Left ventricle myocardium inferior (tissue), 1 donor: ENCODE measurements around the gene EPB41L1. TPM values are rescaled to one million over a fixed set of nuclear protein-coding genes. Genes with fewer than 3 reads are reported as not detected.
A peak's percentile ranks its signal among the peaks of the same experiment; 100 is the strongest.

Experiments
- DNase-seq: peaks from one replicate; pipeline ENCODE4 v3.0.0-alpha.2; 2020
- H3K27ac ChIP-seq: fragments of 200-600 bp; replicated peaks from 2 replicates; pipeline ENCODE4 v1.8.0; 2021
- H3K27me3 ChIP-seq: fragments of 200-600 bp; 2 replicates; pipeline ENCODE4 v1.8.0; 2021; ENCODE audit warnings: low read depth
- H3K36me3 ChIP-seq: fragments of 200-600 bp; 2 replicates; pipeline ENCODE4 v1.8.0; 2021
- H3K4me1 ChIP-seq: fragments of 200-600 bp; 2 replicates; pipeline ENCODE4 v1.8.0; 2021
- H3K4me3 ChIP-seq: fragments of 200-600 bp; 2 replicates; pipeline ENCODE4 v1.8.0; 2021; ENCODE audit warnings: mild to moderate bottlenecking, moderate library complexity
- H3K9me3 ChIP-seq: fragments of 200-600 bp; replicated peaks from 2 replicates; pipeline ENCODE4 v1.8.0; 2021
- CTCF ChIP-seq: fragments of 200-600 bp; IDR thresholded peaks from 2 replicates; pipeline ENCODE4 v1.8.0; 2021; ENCODE audit warnings: antibody characterized with exemption, mild to moderate bottlenecking, borderline replicate concordance
- intact Hi-C: fragments of 100-400 bp; cut with micrococcal nuclease; formaldehyde crosslinking; loops from one replicate; pipeline ENCODE4 v1.11.0; 2022
- long read RNA-seq: library from polyadenylated mRNA; unstranded; transcript quantifications from one replicate; pipeline ENCODE4 v2.0.0, GENCODE V29; 2021
- total RNA-seq: library from RNA; stranded (reverse); fragmentation: NEBNext Ultra II Directional; extraction: Animal tissue kit (Norgen Biotek cat#: 25700); gene quantifications from one replicate; pipeline ENCODE4 v1.2.1, GENCODE V29; 2021
- donor health status: DM: no; HTN: yes; CAD: no; lungs with severe emphysema.

The EPB41L1 gene
- total RNA-seq, result 14.6 TPM
- long read RNA-seq, partial matches to known transcripts, result 4 of 10 reads
- long read RNA-seq, other reads (novel, unspliced or antisense), result 6 of 10 reads

GRCh38 chr20:36154700-36155628 lies at the start of gene EPB41L1:
Gene EPB41L1, plus strand, starts transcription at chr20:36154740. Its CDS starts 19,038 bp downstream, at chr20:36173778.
- no peak for TF ChIP-seq CTCF
- Histone ChIP-seq H3K9me3 (no peaks in the 10 kb centered on the region), H3K27me3 (no peaks in the 10 kb centered on the region), H3K27ac (peak within 1 kb of the TSS; percentile 87), H3K4me3 (peak within 1 kb of the TSS; percentile 77), H3K4me1 (peaks cover 53% of the 10 kb centered on the region), H3K36me3 (no peaks in the 10 kb centered on the region)
- intact Hi-C loops, result loop anchor here (5.0 kb wide), 1 partner anchor 42 kb away; no protein-coding TSS in a partner anchor
- DNase-seq, result no peak

DNA sequence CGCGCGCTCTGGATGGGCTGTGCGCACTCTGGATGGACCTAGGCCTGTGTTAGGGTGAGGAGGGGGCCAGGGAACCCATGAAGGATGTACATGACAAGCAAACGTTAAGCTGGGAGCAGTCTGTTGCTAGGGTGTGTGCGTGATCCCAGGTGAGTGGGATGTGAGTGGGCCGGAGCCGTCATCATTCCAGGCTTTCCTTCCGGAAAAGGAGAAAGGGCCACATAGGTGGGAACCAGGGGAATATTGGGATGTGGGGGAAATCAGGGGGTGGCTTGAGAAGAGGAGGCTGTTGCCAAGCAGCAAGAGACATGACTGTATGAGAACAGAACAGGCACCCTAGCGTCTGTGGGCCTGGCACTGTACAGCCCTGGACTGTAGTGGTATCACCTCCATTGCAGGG lies 49.7 kb upstream of the EPB41L1 start:
- TF ChIP-seq CTCF, result no peak
- no peak for DNase-seq
- H3K27ac ChIP-seq, result no peak overlapping the region
- no peak overlapping the region for H3K4me3 ChIP-seq
- peaks cover 15% of the 10 kb centered on the region for H3K4me1 ChIP-seq
- H3K36me3 ChIP-seq, result no peaks in the 10 kb centered on the region
- no peaks in the 10 kb centered on the region for H3K9me3 ChIP-seq
- H3K27me3 ChIP-seq, result no peaks in the 10 kb centered on the region
- intact Hi-C loops, result no loop called here

DNA sequence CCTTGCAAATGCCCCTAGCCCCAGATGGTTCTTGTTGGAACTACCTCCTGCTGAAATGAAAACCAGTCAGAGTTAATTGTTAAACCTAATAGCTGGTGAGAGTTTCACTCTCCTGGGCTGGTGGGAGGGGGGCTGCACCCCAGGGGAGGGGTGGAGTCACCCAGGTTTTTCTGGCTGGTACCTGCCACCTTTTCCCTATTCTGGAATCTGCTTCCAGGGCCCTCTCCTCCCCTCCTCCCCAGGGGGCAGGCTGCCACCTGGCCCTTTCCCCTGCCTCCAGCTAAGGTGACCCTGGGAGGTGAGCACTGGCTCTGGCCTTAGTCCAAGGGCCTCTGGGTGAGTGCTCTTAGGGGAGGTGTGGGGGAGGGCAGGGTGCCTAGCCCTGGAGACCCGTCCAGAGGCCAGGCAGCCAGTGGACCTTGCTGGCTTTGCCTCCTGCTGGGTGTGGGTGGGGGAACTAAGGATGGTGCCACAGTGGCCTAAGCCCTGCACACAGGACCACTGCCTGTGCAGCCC lies 48.8 kb upstream of the EPB41L1 start:
- DNase-seq, result no peak
- no peak overlapping the region for H3K27ac ChIP-seq
- intact Hi-C loops, result no loop called here
- no peaks in the 10 kb centered on the region for H3K27me3 ChIP-seq
- no peaks in the 10 kb centered on the region for H3K36me3 ChIP-seq
- no peak overlapping the region for H3K4me3 ChIP-seq
- TF ChIP-seq CTCF, result no peak
- H3K4me1 ChIP-seq, result peaks cover 15% of the 10 kb centered on the region
- no peaks in the 10 kb centered on the region for H3K9me3 ChIP-seq

- no peak for DNase-seq
- intact Hi-C loops, result no loop called here
- no peak for TF ChIP-seq CTCF
- Histone ChIP-seq H3K36me3 (no peaks in the 10 kb centered on the region), H3K9me3 (no peaks in the 10 kb centered on the region), H3K4me1 (peaks cover 15% of the 10 kb centered on the region), H3K4me3 (no peak overlapping the region), H3K27me3 (no peaks in the 10 kb centered on the region), H3K27ac (no peak overlapping the region)
Observed at GRCh38 chr20:36106606-36107005, 47.9 kb upstream of the EPB41L1 start.

- Histone ChIP-seq H3K4me1 (peaks cover 10% of the 10 kb centered on the region), H3K27me3 (peaks cover 3% of the 10 kb centered on the region), H3K9me3 (no peaks in the 10 kb centered on the region), H3K36me3 (no peaks in the 10 kb centered on the region), H3K4me3 (no peak overlapping the region), H3K27ac (no peak overlapping the region)
- no peak for DNase-seq
- intact Hi-C loops, result no loop called here
- no peak for TF ChIP-seq CTCF
Observed at GRCh38 chr20:36107881-36108280, 46.7 kb upstream of the EPB41L1 start.
